Measurements from ENCODE around the gene DGKA.
"Not testable (repeated sequence)": the region's sequence is repeated elsewhere in the genome, so short reads cannot be mapped to it uniquely, and the experiment has no call there.

The DGKA gene

DNA sequence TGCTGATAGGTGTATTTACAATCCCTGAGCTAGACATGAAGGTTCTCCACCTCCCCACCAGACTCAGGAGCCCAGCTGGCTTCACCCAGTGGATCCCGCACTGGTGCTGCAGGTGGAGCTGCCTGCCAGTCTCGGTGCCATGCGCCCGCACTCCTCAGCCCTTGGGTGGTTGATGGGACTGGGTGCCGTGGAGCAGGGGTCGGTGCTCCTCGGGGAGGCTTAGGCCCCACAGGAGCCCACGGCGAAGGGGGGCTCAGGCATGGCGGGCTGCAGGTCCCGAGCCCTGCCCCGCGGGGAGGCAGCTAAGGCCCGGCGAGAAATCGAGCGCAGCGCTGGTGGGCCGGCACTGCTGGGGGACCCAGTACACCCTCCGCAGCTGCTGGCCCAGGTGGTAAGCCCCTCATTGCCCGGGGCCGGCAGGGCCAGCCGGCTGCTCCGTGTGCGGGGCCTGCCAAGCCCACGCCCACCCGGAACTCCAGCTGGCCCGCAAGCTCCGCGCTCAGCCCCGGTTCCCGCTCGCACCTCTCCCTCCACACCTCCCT is 69.1 kb downstream of the DGKA start:
- DNase-seq, result not testable (repeated sequence)

DNA sequence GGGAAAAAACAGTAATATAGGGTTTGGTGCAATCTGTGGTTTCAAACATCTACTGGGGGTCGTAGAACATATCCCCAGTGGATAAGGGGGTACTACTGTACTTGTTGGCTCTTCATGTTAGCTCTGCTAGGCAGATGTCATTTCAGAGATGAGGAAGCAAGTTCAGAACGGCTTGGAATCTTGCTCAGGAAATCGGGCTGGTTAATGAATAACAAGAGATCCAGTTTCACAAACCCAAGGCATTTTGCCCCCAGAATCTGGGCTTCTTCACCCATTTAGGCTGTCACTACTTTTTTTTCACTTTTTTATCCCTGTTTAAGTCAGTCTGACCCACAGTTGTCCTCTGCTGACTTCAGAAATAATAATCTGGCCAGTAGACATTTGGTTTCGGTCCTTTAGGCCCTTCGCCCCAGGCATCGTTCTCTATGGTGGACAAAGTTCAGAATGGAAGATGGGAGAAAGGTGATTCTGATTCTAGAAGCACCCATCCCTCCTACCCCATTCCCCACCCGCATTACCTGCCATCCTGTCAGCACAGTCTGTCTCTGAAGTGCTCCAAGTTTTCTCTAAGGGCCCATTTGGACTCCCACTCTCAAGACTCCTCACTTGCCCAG is 70.6 kb downstream of the DGKA start:
- DNase-seq, result no peak

DNA sequence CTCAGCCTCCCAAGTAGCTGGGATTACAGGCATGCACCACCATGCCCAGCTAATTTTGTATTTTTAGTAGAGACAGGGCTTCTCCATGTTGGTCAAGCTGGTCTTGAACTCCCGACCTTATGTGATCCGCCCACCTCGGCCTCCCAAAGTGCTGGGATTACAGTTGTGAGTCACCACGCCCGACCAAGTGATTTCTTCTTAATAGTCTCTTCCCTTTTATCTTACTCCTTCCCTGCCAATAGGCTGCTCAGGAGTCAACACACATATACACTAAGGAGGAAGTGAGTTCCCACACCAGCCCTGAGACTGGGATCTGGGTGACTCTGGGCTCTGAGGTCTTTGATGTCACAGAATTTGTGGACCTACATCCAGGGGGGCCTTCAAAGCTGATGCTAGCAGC is 72.4 kb downstream of the DGKA start:
- DNase-seq, result not testable (repeated sequence)
